GM19238 (cell line): ENCODE results near the gene C17orf113.
"Not testable (repeated sequence)": the region's sequence is repeated elsewhere in the genome, so short reads cannot be mapped to it uniquely, and the experiment has no call there.

Source experiments
- DNase-seq: peaks from one replicate; pipeline ENCODE4 v3.0.0; 2011; ENCODE audit warnings: low spot score; ENCODE audit not compliant: insufficient read length

C17orf113 gene

GRCh38 chr17:42016941-42017865 lies 33.2 kb downstream of the C17orf113 start, which contains the start of gene DNAJC7:
Gene DNAJC7 (minus strand): TSS chr17:42017439. CDS start chr17:42017416, 23 bp downstream.
- DNase-seq, result peak; percentile 95

GRCh38 chr17:42016411-42016831 lies 34.0 kb downstream of the C17orf113 start:
- no peak for DNase-seq

- not testable (repeated sequence) for DNase-seq
Observed at GRCh38 chr17:42013740-42014139, 36.7 kb downstream of the C17orf113 start.

- not testable (repeated sequence) for DNase-seq
Observed at GRCh38 chr17:42012363-42012762, 38.0 kb downstream of the C17orf113 start.

- no peak for DNase-seq
Observed at GRCh38 chr17:42010898-42011516, 39.4 kb downstream of the C17orf113 start.

GRCh38 chr17:42010266-42010680 lies 40.1 kb downstream of the C17orf113 start:
- DNase-seq, result not testable (repeated sequence)

GRCh38 chr17:42009170-42009569 lies 41.2 kb downstream of the C17orf113 start:
- no peak for DNase-seq

- DNase-seq, result no peak
Observed at GRCh38 chr17:42005166-42005565, 45.2 kb downstream of the C17orf113 start.

GRCh38 chr17:42002792-42003301 lies 47.6 kb downstream of the C17orf113 start:
- DNase-seq, result no peak

- no peak for DNase-seq
Observed at GRCh38 chr17:42002175-42002791, 48.1 kb downstream of the C17orf113 start.

GRCh38 chr17:42001729-42002128 lies 48.7 kb downstream of the C17orf113 start:
- no peak for DNase-seq

- no peak for DNase-seq
Observed at GRCh38 chr17:42000413-42001133, 49.8 kb downstream of the C17orf113 start.

- DNase-seq, result no peak
Observed at GRCh38 chr17:41998497-41998896, 51.9 kb downstream of the C17orf113 start.

GRCh38 chr17:41996855-41997164 lies 53.6 kb downstream of the C17orf113 start:
- no peak for DNase-seq

GRCh38 chr17:41992576-41992975 lies 57.8 kb downstream of the C17orf113 start:
- DNase-seq, result no peak

GRCh38 chr17:41989702-41990419 lies 60.5 kb downstream of the C17orf113 start:
- no peak for DNase-seq

- DNase-seq, result no peak
Observed at GRCh38 chr17:41988418-41988817, 62.0 kb downstream of the C17orf113 start.
